GM12878 (cell line): ENCODE measurements around the gene FLAD1. TPM values are rescaled to one million over a fixed set of nuclear protein-coding genes. Genes with fewer than 3 reads are reported as not detected.

Source experiments
- ATAC-seq: fragments of 200-7000 bp; cut with Tn5 transposase; 3 replicates; pipeline ENCODE4 v1.9.1; 2020; ENCODE audit warnings: mild to moderate bottlenecking, moderate library complexity
- BruUV-seq: library from RNA; stranded (reverse); fragments of 400-500 nt; replicated peaks from 2 replicates; lab custom pipeline; 2021; lab: Mats Ljungman, UMichigan
- CTCF ChIA-PET: fragments of 300-600 bp; sonication (Branson Sonifier 250); formaldehyde crosslinking; extraction: SDS; loops from one replicate; lab custom pipeline; 2021; ENCODE audit warnings: inconsistent platforms; lab: Yijun Ruan, JAX
- POLR2A ChIA-PET: fragments of 350-600 bp; formaldehyde crosslinking; extraction: SDS; loops from one replicate; lab custom pipeline; 2021; ENCODE audit warnings: inconsistent platforms; lab: Charles Lee
- RAD21 ChIA-PET: fragments of 300-600 bp; sonication (Branson Sonifier 250); formaldehyde crosslinking; loops from one replicate; lab custom pipeline; 2023; ENCODE audit warnings: antibody characterized with exemption; ENCODE audit not compliant: unreplicated experiment; lab: Charles Lee
- SMC1A ChIA-PET: fragments of 300-600 bp; sonication (Branson Sonifier 250); formaldehyde crosslinking; loops from one replicate; lab custom pipeline; 2023; ENCODE audit not compliant: unreplicated experiment, uncharacterized antibody; lab: Charles Lee
- DNase-seq: peaks from one replicate; pipeline ENCODE4 v3.0.0-alpha.2; 2011; ENCODE audit warnings: low read depth, low spot score
- FAIRE-seq: peaks from 3 replicates; lab custom pipeline; 2011; peaks lifted over from hg19 to GRCh38; lab: Jason Lieb, UNC
- H2AFZ ChIP-seq: 2 replicates; pipeline ENCODE4 v1.6.0; 2011; ENCODE audit warnings: low read depth, low read length, control low read depth; ENCODE audit not compliant: control insufficient read depth
- H3K27ac ChIP-seq: 2 replicates; pipeline ENCODE4 v1.5.1; 2011; ENCODE audit warnings: control low read depth; ENCODE audit not compliant: control insufficient read depth, insufficient read depth
- H3K27me3 ChIP-seq, 2 experiments: replicated peaks in 1 of 2; 2 replicates each; pipeline versions ENCODE4 v1.6.0 to v1.6.1; 2011; ENCODE audit warnings: low read length in 1 of 2; ENCODE audit not compliant: control insufficient read depth in 2 of 2, insufficient read depth in 2 of 2
- H3K36me3 ChIP-seq, 2 experiments: 2 replicates each; pipeline ENCODE4 v1.5.1; 2011; ENCODE audit warnings: low read length in 1 of 2; ENCODE audit not compliant: control insufficient read depth in 2 of 2, insufficient read depth in 2 of 2
- H3K4me1 ChIP-seq: 2 replicates; pipeline ENCODE4 v1.6.1; 2011; ENCODE audit warnings: mild to moderate bottlenecking, low read length, moderate library complexity, mixed read lengths; ENCODE audit not compliant: control insufficient read depth, insufficient read depth
- H3K4me2 ChIP-seq: 2 replicates; pipeline ENCODE4 v1.6.0; 2011; ENCODE audit warnings: control low read depth; ENCODE audit not compliant: control insufficient read depth, insufficient read depth
- H3K4me3 ChIP-seq: fragments of 200-600 bp; sonication (generic); 2 replicates; pipeline ENCODE4 v1.5.1; 2016
- H3K79me2 ChIP-seq: 2 replicates; pipeline ENCODE4 v1.6.0; 2011; ENCODE audit warnings: low read length; ENCODE audit not compliant: control insufficient read depth, insufficient read depth
- H3K9ac ChIP-seq: 2 replicates; pipeline ENCODE4 v1.8.0; 2011; ENCODE audit warnings: low read length, control low read depth, mixed read lengths; ENCODE audit not compliant: control insufficient read depth, insufficient read depth
- H3K9me3 ChIP-seq: replicated peaks from 3 replicates; pipeline ENCODE4 v1.5.1; 2011; ENCODE audit warnings: mild to moderate bottlenecking, low read length; ENCODE audit not compliant: control insufficient read depth, insufficient read depth
- H4K20me1 ChIP-seq: 2 replicates; pipeline ENCODE4 v1.6.0; 2011; ENCODE audit not compliant: control insufficient read depth, insufficient read depth
- BHLHE40 ChIP-seq, 2 experiments: fragments of 450-650 bp in 1 of 2; IDR thresholded peaks; 2 replicates each; pipeline ENCODE4 v1.6.1; 2011 to 2017; ENCODE audit warnings: low read depth in 2 of 2, borderline replicate concordance in 1 of 2, improper control_type of control experiment in 1 of 2, low read length in 1 of 2, mild to moderate bottlenecking in 1 of 2
- E2F4 ChIP-seq: IDR thresholded peaks from 2 replicates; pipeline ENCODE4 v1.6.1; 2012; ENCODE audit warnings: low read depth, low read length, improper control_type of control experiment
- EP300 ChIP-seq, 2 experiments: fragments of 150-350 bp in 1 of 2; IDR thresholded peaks; 2 replicates each; pipeline ENCODE4 v1.6.1; 2011 to 2012; ENCODE audit warnings: low read depth in 2 of 2, low read length in 2 of 2, borderline replicate concordance in 1 of 2, improper control_type of control experiment in 1 of 2, inconsistent platforms in 1 of 2; ENCODE audit not compliant: control insufficient read depth in 1 of 2
- HCFC1 ChIP-seq: fragments of 150-350 bp; IDR thresholded peaks from 2 replicates; pipeline ENCODE4 v1.6.1; 2014; ENCODE audit warnings: low read length
- HDAC2 ChIP-seq: fragments of 200-600 bp; sonication (generic); IDR thresholded peaks from 2 replicates; pipeline ENCODE4 v1.6.1; 2017
- NFIC ChIP-seq: IDR thresholded peaks from 2 replicates; pipeline ENCODE4 v1.6.1; 2012; ENCODE audit warnings: low read depth, mild to moderate bottlenecking, inconsistent platforms, low read length, moderate library complexity
- NFXL1 ChIP-seq: fragments of 450-650 bp; IDR thresholded peaks from 2 replicates; pipeline ENCODE4 v1.6.1; 2017; ENCODE audit warnings: antibody characterized with exemption, mild to moderate bottlenecking, borderline replicate concordance
- POLR2AphosphoS2 ChIP-seq: IDR thresholded peaks from 2 replicates; pipeline ENCODE4 v1.6.1; 2011; ENCODE audit warnings: low read depth, mild to moderate bottlenecking, low read length, improper control_type of control experiment, moderate library complexity
- SP1 ChIP-seq: IDR thresholded peaks from one replicate; pipeline ENCODE4 v1.6.1; 2011; ENCODE audit warnings: low read depth, low read length
- SPI1 ChIP-seq: IDR thresholded peaks from 2 replicates; pipeline ENCODE4 v1.6.1; 2011; ENCODE audit warnings: low read depth, mild to moderate bottlenecking, low read length, moderate library complexity, borderline replicate concordance; ENCODE audit not compliant: insufficient read depth
- SREBF1 ChIP-seq: IDR thresholded peaks from 2 replicates; pipeline ENCODE4 v1.6.1; 2012; ENCODE audit warnings: mild to moderate bottlenecking, low read length
- SUPT20H ChIP-seq: IDR thresholded peaks from 2 replicates; pipeline ENCODE4 v1.6.1; 2011; ENCODE audit warnings: low read depth, mild to moderate bottlenecking, low read length, moderate library complexity, borderline replicate concordance; ENCODE audit not compliant: control insufficient read depth
- SUZ12 ChIP-seq: fragments of 200-600 bp; sonication (generic); IDR thresholded peaks from one replicate; pipeline ENCODE4 v1.6.1; 2018; ENCODE audit warnings: antibody characterized with exemption, mild to moderate bottlenecking; ENCODE audit not compliant: unreplicated experiment
- ZBTB4 ChIP-seq: fragments of 450-650 bp; formaldehyde crosslinking; IDR thresholded peaks from 2 replicates; pipeline ENCODE4 v1.4.0; 2022; ENCODE audit warnings: mild to moderate bottlenecking, moderate library complexity
- ZNF592 ChIP-seq: fragments of 450-650 bp; IDR thresholded peaks from 2 replicates; pipeline ENCODE4 v1.6.1; 2017; ENCODE audit warnings: mild to moderate bottlenecking, moderate library complexity
- WGBS: methylation state at CpG from one replicate; pipeline ENCODE4 v1.1.6; 2016; ENCODE audit warnings: low lambda C conversion rate; ENCODE audit not compliant: insufficient replicate concordance, insufficient coverage; ENCODE audit errors: missing lambda C conversion rate; 5-methylcytosine and 5-hydroxymethylcytosine counted together
- in situ Hi-C: fragments of 300-500 bp; cut with MboI; formaldehyde crosslinking; loops from 9 replicates; pipeline ENCODE4 v1.14.3; 2018; ENCODE audit warnings: mixed read lengths
- intact Hi-C: fragments of 100-400 bp; cut with micrococcal nuclease; formaldehyde crosslinking; loops from one replicate; pipeline ENCODE4 v1.14.2; 2022; ENCODE audit not compliant: unreplicated experiment
- polyA plus RNA-seq, 11 experiments: library from polyadenylated mRNA; depleted of rRNA in 4 of 11; unstranded in 6 of 11; stranded (reverse) in 5 of 11; fragments of >200 nt; fragmentation: Nextera tagmentation in 4 of 11; fragmentation: Illumina TruSeq in 1 of 11; extraction: Ambion mirVana in 4 of 11; extraction: Trizol in 1 of 11; gene quantifications; 1 replicate in 1 of 11; 2 replicates in 10 of 11; pipeline versions ENCODE4 v1.2.1 to v1.2.3, GENCODE V29; 2011 to 2016; ENCODE audit warnings: inconsistent platforms in 2 of 11, missing spikeins in 2 of 11, low read depth in 1 of 11
- total RNA-seq, 4 experiments: library from RNA; depleted of rRNA in 3 of 4; stranded (reverse); fragments of >200 nt in 3 of 4; fragmentation: Illumina TruSeq in 1 of 4; extraction: Trizol in 1 of 4; gene quantifications; 2 replicates each; pipeline versions ENCODE4 v1.2.1 to v1.2.3, GENCODE V29; 2013 to 2021

The FLAD1 gene
- total and polyA plus RNA-seq, 10 of the 15 experiments (the other 5 are each of a cell fraction or from before 2014, with no cell fraction given): 22.9 to 93.4 (median 56.6) TPM

GRCh38 chr1:155032886-155033285 is 49.7 kb downstream of the FLAD1 start:
- POLR2A ChIA-PET: interaction anchor here (1.3 kb wide), 1 partner anchor 50 kb away, joined by 4 read pairs; the partner anchor contains the start of gene FLAD1
- CTCF ChIA-PET: interaction anchor here (1.4 kb wide), 1 partner anchor 12 kb away, joined by 4 read pairs; no protein-coding TSS in a partner anchor
- DNase-seq (no peak), ATAC-seq (no peak), FAIRE-seq (no peak)
- no peak overlapping the region for H2AFZ ChIP-seq
- H3K36me3 ChIP-seq: no peaks in the 10 kb centered on the region
- 52% methylated on average over 12 of the region's 12 CpGs for WGBS
- no peak overlapping the region for H3K9ac ChIP-seq
- H3K27ac ChIP-seq: no peak overlapping the region
- no peaks in the 10 kb centered on the region for H3K9me3 ChIP-seq
- H3K79me2 ChIP-seq: no peaks in the 10 kb centered on the region
- no peak overlapping the region for H3K4me2 ChIP-seq
- intact Hi-C loops: no loop called here
- BruUV-seq: no TSS peak
- RAD21 ChIA-PET: no interaction called here
- no peaks in the 10 kb centered on the region for H3K4me1 ChIP-seq
- peaks cover 0 to 3% of the 10 kb centered on the region in 2 experiments; a peak in 1 of 4 replicates for H3K27me3 ChIP-seq
- in situ Hi-C loops: no loop called here
- SMC1A ChIA-PET: no interaction called here
- H4K20me1 ChIP-seq: no peaks in the 10 kb centered on the region
- no peak overlapping the region for H3K4me3 ChIP-seq
- TF ChIP-seq E2F4 (no peak), HDAC2 (no peak), ZNF592 (no peak), SREBF1 (no peak), SUZ12 (no peak), BHLHE40 (IDR thresholded peaks at IDR 0.05; ENCODE audit: borderline replicate concordance in 1 of 2, low read depth in 2 of 2, low read length in 1 of 2) (no peak), ZBTB4 (no peak), POLR2AphosphoS2 (no peak), EP300 (IDR thresholded peaks at IDR 0.05; ENCODE audit: borderline replicate concordance in 1 of 2, control insufficient read depth in 1 of 2, low read depth in 2 of 2, low read length in 2 of 2) (no peak), NFXL1 (no peak), SPI1 (no peak), NFIC (no peak), SUPT20H (no peak), HCFC1 (no peak), SP1 (no peak)
